RWPE2 (cell line): Measurements from ENCODE around the gene GRAMD4.

Source experiments
- ATAC-seq: fragments of 200-7000 bp; cut with Tn5 transposase; 3 replicates; pipeline ENCODE4 v1.9.1; 2021; ENCODE audit warnings: low read depth
- DNase-seq: peaks from one replicate; pipeline ENCODE4 v3.0.0-alpha.2; 2020; ENCODE audit warnings: low spot score
- H3K27ac ChIP-seq: fragments of 450-650 bp; 2 replicates; pipeline ENCODE4 v1.5.1; 2017; ENCODE audit warnings: mild to moderate bottlenecking; ENCODE audit not compliant: poor library complexity, severe bottlenecking
- H3K27me3 ChIP-seq: fragments of 250-450 bp; sonication (Bioruptor Pico); 2 replicates; pipeline ENCODE4 v1.5.1; 2021; ENCODE audit warnings: mild to moderate bottlenecking, moderate library complexity; ENCODE audit not compliant: insufficient read depth, poor library complexity, severe bottlenecking
- H3K36me3 ChIP-seq: fragments of 250-450 bp; sonication (Bioruptor Pico); 2 replicates; pipeline ENCODE4 v1.5.1; 2020; ENCODE audit warnings: low read depth, mild to moderate bottlenecking, moderate library complexity
- H3K4me1 ChIP-seq: fragments of 250-450 bp; sonication (Bioruptor Pico); 2 replicates; pipeline ENCODE4 v1.5.1; 2021; ENCODE audit warnings: mild to moderate bottlenecking, moderate library complexity; ENCODE audit not compliant: insufficient read depth, poor library complexity, severe bottlenecking
- H3K4me3 ChIP-seq: fragments of 250-450 bp; sonication (Bioruptor Pico); 2 replicates; pipeline ENCODE4 v1.5.1; 2021; ENCODE audit warnings: mild to moderate bottlenecking, moderate library complexity; ENCODE audit not compliant: severe bottlenecking
- H3K9me3 ChIP-seq: fragments of 250-450 bp; sonication (Bioruptor Pico); 2 replicates; pipeline ENCODE4 v1.5.1; 2021; ENCODE audit warnings: mild to moderate bottlenecking, moderate library complexity; ENCODE audit not compliant: severe bottlenecking
- TF ChIP-seq, protein P1 (sequence below): fragments of 450-650 bp; IDR thresholded peaks from one replicate; pipeline ENCODE4 v1.5.1; 2017; ENCODE audit warnings: mild to moderate bottlenecking, moderate library complexity; ENCODE audit not compliant: poor library complexity, severe bottlenecking

The GRAMD4 gene

DNA sequence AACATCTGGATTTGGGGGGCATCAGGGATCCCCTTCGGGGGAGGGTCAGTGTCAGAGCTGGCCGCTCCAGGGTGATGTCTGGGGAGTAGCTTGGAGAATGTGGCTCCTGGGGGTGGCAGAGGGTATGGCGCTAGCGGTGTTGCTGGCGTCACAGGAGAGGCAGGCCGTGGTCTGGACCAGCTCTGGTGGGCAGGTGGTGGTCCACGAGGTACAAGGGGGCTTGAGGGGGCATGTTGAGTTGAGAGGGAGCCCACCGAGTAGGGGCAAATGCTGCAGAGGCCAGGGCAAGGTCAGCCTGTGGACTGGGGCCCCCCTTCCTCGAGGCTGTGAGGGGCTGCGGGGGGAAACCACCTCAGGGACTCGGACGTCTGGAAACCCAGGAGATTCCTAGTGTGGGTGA is 8.6 kb downstream of the GRAMD4 start:
- TF ChIP-seq, protein P1, sequence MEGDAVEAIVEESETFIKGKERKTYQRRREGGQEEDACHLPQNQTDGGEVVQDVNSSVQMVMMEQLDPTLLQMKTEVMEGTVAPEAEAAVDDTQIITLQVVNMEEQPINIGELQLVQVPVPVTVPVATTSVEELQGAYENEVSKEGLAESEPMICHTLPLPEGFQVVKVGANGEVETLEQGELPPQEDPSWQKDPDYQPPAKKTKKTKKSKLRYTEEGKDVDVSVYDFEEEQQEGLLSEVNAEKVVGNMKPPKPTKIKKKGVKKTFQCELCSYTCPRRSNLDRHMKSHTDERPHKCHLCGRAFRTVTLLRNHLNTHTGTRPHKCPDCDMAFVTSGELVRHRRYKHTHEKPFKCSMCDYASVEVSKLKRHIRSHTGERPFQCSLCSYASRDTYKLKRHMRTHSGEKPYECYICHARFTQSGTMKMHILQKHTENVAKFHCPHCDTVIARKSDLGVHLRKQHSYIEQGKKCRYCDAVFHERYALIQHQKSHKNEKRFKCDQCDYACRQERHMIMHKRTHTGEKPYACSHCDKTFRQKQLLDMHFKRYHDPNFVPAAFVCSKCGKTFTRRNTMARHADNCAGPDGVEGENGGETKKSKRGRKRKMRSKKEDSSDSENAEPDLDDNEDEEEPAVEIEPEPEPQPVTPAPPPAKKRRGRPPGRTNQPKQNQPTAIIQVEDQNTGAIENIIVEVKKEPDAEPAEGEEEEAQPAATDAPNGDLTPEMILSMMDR: no peak
- H3K36me3 ChIP-seq: no peaks in the 10 kb centered on the region
- H3K4me3 ChIP-seq: no peak overlapping the region
- no peak overlapping the region for H3K27ac ChIP-seq
- H3K27me3 ChIP-seq: no peaks in the 10 kb centered on the region
- no peak for ATAC-seq
- H3K4me1 ChIP-seq: peaks cover 15% of the 10 kb centered on the region
- DNase-seq: no peak
- H3K9me3 ChIP-seq: no peaks in the 10 kb centered on the region

DNA sequence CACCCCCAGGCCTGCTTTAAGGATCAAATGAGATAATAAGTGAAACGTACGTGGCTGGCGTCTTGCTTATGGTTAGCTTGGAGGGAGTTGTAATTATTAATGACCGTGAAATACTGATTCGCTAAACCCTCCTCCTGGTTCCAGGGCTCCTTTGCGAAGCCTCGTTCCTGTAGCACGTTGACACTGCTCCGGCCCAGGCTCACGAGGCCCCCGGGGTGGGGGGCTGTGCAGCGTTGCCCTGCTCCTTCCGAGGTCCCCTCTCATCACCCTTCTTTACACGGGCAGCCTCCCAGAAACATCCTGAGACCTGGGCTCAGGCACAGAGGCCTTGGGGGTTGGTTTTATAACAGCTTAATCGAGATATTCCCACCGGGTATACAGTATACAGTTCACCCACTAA is 9.1 kb downstream of the GRAMD4 start:
- Histone ChIP-seq H3K9me3 (no peaks in the 10 kb centered on the region), H3K4me3 (no peak overlapping the region), H3K27me3 (no peaks in the 10 kb centered on the region), H3K27ac (no peak overlapping the region), H3K36me3 (no peaks in the 10 kb centered on the region), H3K4me1 (peaks cover 15% of the 10 kb centered on the region)
- no peak for DNase-seq
- ATAC-seq: no peak
- TF ChIP-seq, protein P1: no peak

- H3K4me1 ChIP-seq: peaks cover 11% of the 10 kb centered on the region
- H3K9me3 ChIP-seq: no peaks in the 10 kb centered on the region
- no peaks in the 10 kb centered on the region for H3K27me3 ChIP-seq
- ATAC-seq: no peak
- TF ChIP-seq, protein P1: no peak
- H3K36me3 ChIP-seq: no peaks in the 10 kb centered on the region
- no peak overlapping the region for H3K4me3 ChIP-seq
- no peak overlapping the region for H3K27ac ChIP-seq
- no peak for DNase-seq
Observed at GRCh38 chr22:46631113-46631512, 10.9 kb downstream of the GRAMD4 start.

DNA sequence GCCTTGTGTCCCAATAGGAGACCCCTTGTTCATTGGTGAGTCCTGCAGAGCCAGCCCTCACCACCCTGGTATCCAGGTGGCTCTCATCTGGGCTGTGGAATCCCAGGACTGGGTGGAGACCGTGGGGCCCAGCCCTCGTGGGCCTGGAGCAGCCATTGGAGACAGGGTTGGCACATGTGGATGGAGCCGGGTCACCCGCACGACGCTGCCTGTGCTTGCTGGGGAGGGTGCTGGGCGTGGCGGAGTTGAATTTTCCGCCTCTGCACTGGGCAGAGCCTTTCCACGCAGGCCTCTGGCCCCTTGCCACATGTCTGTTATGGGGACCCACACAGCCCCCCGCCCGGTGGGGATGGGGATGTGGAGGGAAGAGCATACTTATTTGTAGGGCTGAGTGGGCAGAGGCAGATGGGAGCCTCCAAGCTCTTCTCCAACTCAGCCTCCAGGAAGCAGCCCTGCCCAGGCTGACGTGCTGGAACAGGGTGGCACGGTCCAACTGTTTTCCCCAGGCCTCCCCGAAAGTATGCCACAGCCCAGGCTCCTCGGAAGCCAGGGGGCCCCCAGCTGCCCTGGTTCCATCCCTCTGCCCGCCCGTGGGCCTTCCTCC is 12.6 kb downstream of the GRAMD4 start:
- H3K27ac ChIP-seq: no peak overlapping the region
- DNase-seq: no peak
- no peaks in the 10 kb centered on the region for H3K36me3 ChIP-seq
- H3K27me3 ChIP-seq: no peaks in the 10 kb centered on the region
- TF ChIP-seq, protein P1: no peak
- peaks cover 1% of the 10 kb centered on the region for H3K4me1 ChIP-seq
- no peak overlapping the region for H3K4me3 ChIP-seq
- no peak for ATAC-seq
- H3K9me3 ChIP-seq: no peaks in the 10 kb centered on the region

GRCh38 chr22:46633334-46633890 is 13.2 kb downstream of the GRAMD4 start:
- Histone ChIP-seq H3K9me3 (no peaks in the 10 kb centered on the region), H3K27ac (no peak overlapping the region), H3K27me3 (no peaks in the 10 kb centered on the region), H3K4me1 (no peaks in the 10 kb centered on the region), H3K36me3 (no peaks in the 10 kb centered on the region), H3K4me3 (no peak overlapping the region)
- DNase-seq (no peak), ATAC-seq (no peak)
- TF ChIP-seq, protein P1: no peak
